SK-N-SH (cell line): ENCODE data around the gene WNT8B. TPM values are rescaled to one million over a fixed set of nuclear protein-coding genes. Genes with fewer than 3 reads are reported as not detected.

Experiments used
- CTCF ChIA-PET: fragments of 300-600, 350-600 bp; formaldehyde crosslinking; extraction: SDS; loops from one replicate; lab custom pipeline; 2021; lab: Yijun Ruan, JAX
- POLR2A ChIA-PET: fragments of 350-600 bp; sonication (Branson Sonifier 250); formaldehyde crosslinking; extraction: SDS; loops from one replicate; lab custom pipeline; 2020; ENCODE audit warnings: antibody characterized with exemption, inconsistent platforms; lab: Yijun Ruan, JAX
- DNase-seq: peaks from one replicate; pipeline ENCODE4 v3.0.0; 2012
- H2AFZ ChIP-seq: fragments of 200-600 bp; sonication (generic); 2 replicates; pipeline ENCODE4 v1.8.1; 2016; ENCODE audit warnings: antibody characterized with exemption, mild to moderate bottlenecking, low read depth
- H3F3A ChIP-seq: fragments of 200-600 bp; sonication (generic); replicated peaks from 2 replicates; pipeline ENCODE3; 2016; ENCODE audit warnings: antibody characterized with exemption, mild to moderate bottlenecking; ENCODE audit not compliant: insufficient read depth
- H3K27ac ChIP-seq, 2 experiments: fragments of 200-500 bp in 1 of 2; fragments of 200-600 bp in 1 of 2; sonication (Bioruptor generic) in 1 of 2; sonication (generic), shearing (Covaris generic) in 1 of 2; 2 replicates each; pipeline versions ENCODE4 v1.5.1 to v1.6.1; 2014 to 2016; ENCODE audit warnings: low read depth in 2 of 2, inconsistent platforms in 1 of 2, low read length in 1 of 2, mild to moderate bottlenecking in 1 of 2, mixed read lengths in 1 of 2
- H3K27me3 ChIP-seq: fragments of 200-600 bp; sonication (generic), shearing (Covaris generic); 2 replicates; pipeline ENCODE4 v1.6.1; 2016; ENCODE audit warnings: mixed run types; ENCODE audit not compliant: insufficient read depth
- H3K36me3 ChIP-seq, 2 experiments: fragments of 200-500 bp in 1 of 2; fragments of 200-600 bp in 1 of 2; sonication (Bioruptor generic) in 1 of 2; sonication (generic) in 1 of 2; replicated peaks in 1 of 2; 2 replicates each; pipeline versions ENCODE3 to v1.5.1; 2014 to 2016; ENCODE audit warnings: low read length in 1 of 2, mild to moderate bottlenecking in 1 of 2; ENCODE audit not compliant: insufficient read depth in 2 of 2, control insufficient read depth in 1 of 2
- H3K4me1 ChIP-seq, 2 experiments: fragments of 200-500 bp in 1 of 2; fragments of 200-600 bp in 1 of 2; sonication (Bioruptor generic) in 1 of 2; sonication (generic), shearing (Covaris generic) in 1 of 2; 2 replicates each; pipeline versions ENCODE4 v1.5.1 to v1.6.1; 2014 to 2016; ENCODE audit warnings: low read depth in 1 of 2, low read length in 1 of 2, mixed run types in 1 of 2; ENCODE audit not compliant: insufficient read depth in 2 of 2, control insufficient read depth in 1 of 2
- H3K4me2 ChIP-seq: fragments of 200-600 bp; sonication (generic), shearing (Covaris generic); 2 replicates; pipeline ENCODE4 v1.6.1; 2017; ENCODE audit warnings: mixed run types
- H3K4me3 ChIP-seq, 2 experiments: fragments of 200-500 bp in 1 of 2; fragments of 200-600 bp in 1 of 2; sonication (Bioruptor generic) in 1 of 2; sonication (generic), shearing (Covaris generic) in 1 of 2; 2 replicates each; pipeline versions ENCODE4 v1.5.1 to v1.8.1; 2014 to 2016; ENCODE audit warnings: low read depth in 2 of 2, inconsistent platforms in 1 of 2, low read length in 1 of 2, mild to moderate bottlenecking in 1 of 2, mixed read lengths in 1 of 2, moderate library complexity in 1 of 2
- H3K79me2 ChIP-seq: fragments of 200-600 bp; sonication (generic); 2 replicates; pipeline ENCODE4 v1.8.1; 2017; ENCODE audit warnings: mild to moderate bottlenecking; ENCODE audit not compliant: insufficient read depth
- H3K9ac ChIP-seq: fragments of 200-600 bp; sonication (generic); 2 replicates; pipeline ENCODE4 v1.6.1; 2017; ENCODE audit warnings: mixed run types
- H3K9me2 ChIP-seq: fragments of 200-600 bp; sonication (generic); 2 replicates; pipeline ENCODE4 v1.6.1; 2017; ENCODE audit warnings: mixed run types
- H3K9me3 ChIP-seq: fragments of 200-600 bp; sonication (generic); 2 replicates; pipeline ENCODE4 v1.6.1; 2017; ENCODE audit warnings: mixed run types, mild to moderate bottlenecking, moderate library complexity
- H4K20me1 ChIP-seq: fragments of 200-600 bp; sonication (generic); 2 replicates; pipeline ENCODE4 v1.6.1; 2017; ENCODE audit warnings: mild to moderate bottlenecking, mixed run types; ENCODE audit not compliant: insufficient read depth
- EP300 ChIP-seq, 2 experiments: IDR thresholded peaks; 2 replicates each; pipeline versions ENCODE4 v1.4.0 to v1.6.1; 2012; ENCODE audit warnings: borderline replicate concordance in 1 of 2, low read depth in 1 of 2, low read length in 1 of 2
- EZH2phosphoT487 ChIP-seq: fragments of 200-600 bp; sonication (generic); IDR thresholded peaks from 2 replicates; pipeline ENCODE4 v1.6.1; 2017; ENCODE audit warnings: low read depth, mixed run types, mild to moderate bottlenecking, antibody characterized with exemption, moderate library complexity, borderline replicate concordance
- FOSL2 ChIP-seq: IDR thresholded peaks from 2 replicates; pipeline ENCODE4 v1.4.0; 2012; ENCODE audit warnings: low read depth, mild to moderate bottlenecking, moderate library complexity, borderline replicate concordance
- FOXJ3 ChIP-seq: sonication (generic); formaldehyde crosslinking; IDR thresholded peaks from 2 replicates; pipeline ENCODE4 v1.5.1; 2020; ENCODE audit warnings: mild to moderate bottlenecking, missing genetic modification reagents
- GABPA ChIP-seq: IDR thresholded peaks from 2 replicates; pipeline ENCODE4 v1.4.0; 2012; ENCODE audit warnings: low read depth, mild to moderate bottlenecking
- MEF2A ChIP-seq: IDR thresholded peaks from 2 replicates; pipeline ENCODE4 v1.4.0; 2012; ENCODE audit warnings: low read depth, borderline replicate concordance
- MXI1 ChIP-seq: IDR thresholded peaks from 2 replicates; pipeline ENCODE4 v1.6.1; 2012; ENCODE audit warnings: mild to moderate bottlenecking, low read depth, low read length, improper control_type of control experiment
- NRF1 ChIP-seq: IDR thresholded peaks from 2 replicates; pipeline ENCODE4 v1.6.1; 2012; ENCODE audit warnings: low read depth, mild to moderate bottlenecking, low read length
- RCOR1 ChIP-seq: fragments of 150-350 bp; IDR thresholded peaks from 2 replicates; pipeline ENCODE4 v1.6.1; 2017; ENCODE audit warnings: antibody characterized with exemption, low read length
- RFX5 ChIP-seq: IDR thresholded peaks from 2 replicates; pipeline ENCODE4 v1.6.1; 2012; ENCODE audit warnings: mild to moderate bottlenecking, improper control_type of control experiment, low read length
- TCF12 ChIP-seq: IDR thresholded peaks from 2 replicates; pipeline ENCODE4 v1.4.0; 2012
- TEAD4 ChIP-seq: IDR thresholded peaks from 2 replicates; pipeline ENCODE4 v1.4.0; 2012; ENCODE audit warnings: mild to moderate bottlenecking, borderline replicate concordance; ENCODE audit not compliant: insufficient read depth
- WGBS: methylation state at CpG from one replicate; pipeline ENCODE4 v1.1.6; 2017; ENCODE audit warnings: low lambda C conversion rate; 5-methylcytosine and 5-hydroxymethylcytosine counted together
- polyA plus RNA-seq, 3 experiments: library from polyadenylated mRNA; depleted of rRNA; stranded (reverse); fragments of >200 nt; gene quantifications; 2 replicates each; pipeline ENCODE4 v1.2.3, GENCODE V29; 2012
- TF ChIP-seq, protein P1 (sequence below): IDR thresholded peaks from 2 replicates; pipeline ENCODE4; 2012
- TF ChIP-seq, protein P2 (sequence below): IDR thresholded peaks from 2 replicates; pipeline ENCODE4 v1.4.0; 2012; ENCODE audit warnings: low read depth, borderline replicate concordance
- TF ChIP-seq, protein P3 (sequence below): fragments of 150-350 bp; IDR thresholded peaks from 2 replicates; pipeline ENCODE4 v1.6.1; 2017; ENCODE audit warnings: antibody characterized with exemption, low read length, low read depth, borderline replicate concordance

The WNT8B gene
- polyA plus RNA-seq, 1 of the 3 experiments (the other 2 are of a cell fraction): 0.18 TPM

DNA sequence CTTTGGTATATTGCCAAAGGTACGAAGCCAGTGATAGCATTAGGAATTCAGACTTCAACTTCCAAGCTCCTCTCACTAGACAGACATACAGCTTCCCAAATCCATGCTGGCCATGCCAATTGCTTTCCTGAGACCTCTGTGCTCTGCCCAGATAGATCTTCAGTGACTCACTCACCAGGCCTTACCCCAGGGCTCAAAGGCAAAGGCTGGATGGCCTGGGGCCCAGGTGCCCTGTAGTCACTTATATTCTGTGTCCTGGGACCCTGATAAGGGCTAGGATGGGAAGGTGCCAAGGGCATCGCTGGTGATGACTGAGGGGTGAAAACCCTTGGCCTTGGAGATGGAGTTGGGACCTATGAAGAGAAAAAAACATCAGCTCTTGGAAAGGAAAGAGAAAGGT lies 27.7 kb downstream of the WNT8B start:
- Histone ChIP-seq H3K27me3 (no peaks in the 10 kb centered on the region), H3K9me3 (no peaks in the 10 kb centered on the region), H3K4me3 (no peak overlapping the region), H3K27ac (no peak overlapping the region), H3K79me2 (no peaks in the 10 kb centered on the region), H3K9me2 (no peaks in the 10 kb centered on the region), H3K36me3 (peaks cover 0 to 8% of the 10 kb centered on the region in 2 experiments), H3K4me2 (no peak overlapping the region), H3K4me1 (no peaks in the 10 kb centered on the region), H2AFZ (no peak overlapping the region), H3F3A (no peaks in the 10 kb centered on the region), H3K9ac (no peak overlapping the region), H4K20me1 (no peaks in the 10 kb centered on the region)
- CTCF ChIA-PET: interaction anchor here (1.9 to 14.7 kb wide), 2 partner anchors 9 to 18 kb away, joined by 7 to 158 read pairs; no protein-coding TSS in a partner anchor
- POLR2A ChIA-PET: no interaction called here
- 56% methylated on average over 2 of the region's 2 CpGs for WGBS
- no peak for DNase-seq
- TF ChIP-seq EZH2phosphoT487: no peak
- TF ChIP-seq, protein P1, sequence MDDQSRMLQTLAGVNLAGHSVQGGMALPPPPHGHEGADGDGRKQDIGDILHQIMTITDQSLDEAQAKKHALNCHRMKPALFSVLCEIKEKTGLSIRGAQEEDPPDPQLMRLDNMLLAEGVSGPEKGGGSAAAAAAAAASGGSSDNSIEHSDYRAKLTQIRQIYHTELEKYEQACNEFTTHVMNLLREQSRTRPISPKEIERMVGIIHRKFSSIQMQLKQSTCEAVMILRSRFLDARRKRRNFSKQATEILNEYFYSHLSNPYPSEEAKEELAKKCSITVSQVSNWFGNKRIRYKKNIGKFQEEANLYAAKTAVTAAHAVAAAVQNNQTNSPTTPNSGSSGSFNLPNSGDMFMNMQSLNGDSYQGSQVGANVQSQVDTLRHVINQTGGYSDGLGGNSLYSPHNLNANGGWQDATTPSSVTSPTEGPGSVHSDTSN: no peak

DNA sequence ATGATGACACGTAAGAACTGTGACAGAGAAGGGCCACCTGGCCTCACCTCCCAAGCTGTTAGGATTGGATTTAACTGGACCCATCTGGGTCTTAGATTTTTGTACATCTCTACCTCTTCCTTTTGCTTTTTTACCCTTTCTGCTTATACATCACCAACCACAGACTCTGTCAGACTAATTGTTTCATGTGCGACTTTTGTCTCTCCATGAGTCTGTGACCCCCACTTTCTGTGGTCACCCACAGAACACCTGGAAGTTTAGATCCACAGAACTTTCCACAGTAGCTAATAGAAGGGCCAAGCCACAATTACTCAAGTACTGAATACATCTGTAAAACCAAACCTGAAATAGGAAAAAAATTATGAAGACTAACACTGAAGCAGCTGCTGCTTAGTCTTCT lies 33.8 kb downstream of the WNT8B start:
- H4K20me1 ChIP-seq: no peaks in the 10 kb centered on the region
- TF ChIP-seq GABPA (no peak), NRF1 (no peak), FOSL2 (no peak), RCOR1 (no peak), RFX5 (no peak), TCF12 (no peak), MEF2A (no peak), EP300 (IDR thresholded peaks at IDR 0.05; ENCODE audit: borderline replicate concordance in 1 of 2, low read depth in 1 of 2, low read length in 1 of 2) (no peak), FOXJ3 (CRISPR knock-in tag) (no peak), MXI1 (no peak), TEAD4 (no peak), EZH2phosphoT487 (no peak)
- TF ChIP-seq, protein P2, sequence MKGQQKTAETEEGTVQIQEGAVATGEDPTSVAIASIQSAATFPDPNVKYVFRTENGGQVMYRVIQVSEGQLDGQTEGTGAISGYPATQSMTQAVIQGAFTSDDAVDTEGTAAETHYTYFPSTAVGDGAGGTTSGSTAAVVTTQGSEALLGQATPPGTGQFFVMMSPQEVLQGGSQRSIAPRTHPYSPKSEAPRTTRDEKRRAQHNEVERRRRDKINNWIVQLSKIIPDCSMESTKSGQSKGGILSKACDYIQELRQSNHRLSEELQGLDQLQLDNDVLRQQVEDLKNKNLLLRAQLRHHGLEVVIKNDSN: no peak
- TF ChIP-seq, protein P3, sequence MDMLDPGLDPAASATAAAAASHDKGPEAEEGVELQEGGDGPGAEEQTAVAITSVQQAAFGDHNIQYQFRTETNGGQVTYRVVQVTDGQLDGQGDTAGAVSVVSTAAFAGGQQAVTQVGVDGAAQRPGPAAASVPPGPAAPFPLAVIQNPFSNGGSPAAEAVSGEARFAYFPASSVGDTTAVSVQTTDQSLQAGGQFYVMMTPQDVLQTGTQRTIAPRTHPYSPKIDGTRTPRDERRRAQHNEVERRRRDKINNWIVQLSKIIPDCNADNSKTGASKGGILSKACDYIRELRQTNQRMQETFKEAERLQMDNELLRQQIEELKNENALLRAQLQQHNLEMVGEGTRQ: no peak
- no peak overlapping the region for H3K9ac ChIP-seq
- ChIA-PET CTCF (interaction anchor here (1.3 to 14.7 kb wide), 5 partner anchors 13 to 167 kb away, joined by 3 to 158 read pairs (median 27); partner anchors contain the start of genes PKD2L1 and SEC31B), POLR2A (no interaction called here)
- no peak for DNase-seq
- H3K79me2 ChIP-seq: no peaks in the 10 kb centered on the region
- peaks cover 0 to 8% of the 10 kb centered on the region in 2 experiments for H3K36me3 ChIP-seq
- no peak overlapping the region for H3K27ac ChIP-seq
- no peak overlapping the region for H3K4me3 ChIP-seq
- H3F3A ChIP-seq: no peaks in the 10 kb centered on the region
- H2AFZ ChIP-seq: no peak overlapping the region
- no peaks in the 10 kb centered on the region for H3K27me3 ChIP-seq
- H3K9me2 ChIP-seq: no peaks in the 10 kb centered on the region
- H3K4me2 ChIP-seq: no peak overlapping the region
- no peaks in the 10 kb centered on the region for H3K9me3 ChIP-seq
- WGBS: 83% methylated on average over 2 of the region's 2 CpGs
- peaks cover 0 to 7% of the 10 kb centered on the region in 2 experiments; a peak in 1 of 4 replicates for H3K4me1 ChIP-seq
